Panc1 (cell line): ENCODE results near the gene TM9SF3. TPM values are rescaled to one million over a fixed set of nuclear protein-coding genes. Genes with fewer than 3 reads are reported as not detected.

Experiments used
- ATAC-seq: fragments of 200-7000 bp; cut with Tn5 transposase; 2 replicates; pipeline ENCODE4 v1.9.1; 2020; ENCODE audit warnings: mild to moderate bottlenecking, moderate library complexity
- BruUV-seq: library from RNA; stranded (reverse); fragments of 400-500 nt; replicated peaks from 2 replicates; lab custom pipeline; 2021; lab: Mats Ljungman, UMichigan
- CTCF ChIA-PET: fragments of 300-600 bp; sonication (Branson Sonifier 250); formaldehyde crosslinking; loops from one replicate; lab custom pipeline; 2022; ENCODE audit warnings: antibody characterized with exemption; lab: Charles Lee
- POLR2A ChIA-PET: fragments of 300-600 bp; sonication (Branson Sonifier 250); formaldehyde crosslinking; loops from one replicate; lab custom pipeline; 2022; ENCODE audit warnings: antibody characterized with exemption; lab: Charles Lee
- DNase-seq: peaks from one replicate; pipeline ENCODE4 v3.0.0-alpha.2; 2010; ENCODE audit warnings: low read depth, low spot score
- H3K27ac ChIP-seq: 2 replicates; pipeline ENCODE4 v1.5.1; 2011; ENCODE audit warnings: mild to moderate bottlenecking, low read length, inconsistent platforms
- H3K27me3 ChIP-seq: fragments of 200-500 bp; sonication (Bioruptor generic); 2 replicates; pipeline ENCODE4 v1.6.0; 2014; ENCODE audit warnings: low read length, inconsistent platforms; ENCODE audit not compliant: control insufficient read depth, insufficient read depth
- H3K36me3 ChIP-seq: fragments of 200-500 bp; sonication (Bioruptor generic); 2 replicates; pipeline ENCODE4 v1.5.1; 2014; ENCODE audit warnings: inconsistent platforms, mild to moderate bottlenecking, low read length, moderate library complexity; ENCODE audit not compliant: control insufficient read depth, insufficient read depth
- H3K4me1 ChIP-seq: 2 replicates; pipeline ENCODE4 v1.5.1; 2011; ENCODE audit warnings: inconsistent platforms, mild to moderate bottlenecking, low read length, moderate library complexity; ENCODE audit not compliant: control insufficient read depth, insufficient read depth
- H3K4me3 ChIP-seq, 2 experiments: 2 replicates each; pipeline ENCODE4 v1.5.1; 2011 to 2012; ENCODE audit warnings: low read depth in 2 of 2, low read length in 2 of 2, mild to moderate bottlenecking in 2 of 2, inconsistent platforms in 1 of 2, moderate library complexity in 1 of 2
- H3K9me3 ChIP-seq: fragments of 200-500 bp; sonication (Bioruptor generic); 2 replicates; pipeline ENCODE4 v1.5.1; 2014; ENCODE audit warnings: low read depth, mild to moderate bottlenecking, inconsistent platforms, low read length, moderate library complexity; ENCODE audit not compliant: control insufficient read depth, insufficient read depth
- POLR2AphosphoS5 ChIP-seq: IDR thresholded peaks from 2 replicates; pipeline ENCODE4 v1.6.1; 2012; ENCODE audit warnings: mild to moderate bottlenecking, low read depth, low read length, moderate library complexity
- SIN3A ChIP-seq: IDR thresholded peaks from 2 replicates; pipeline ENCODE4 v1.6.1; 2012; ENCODE audit warnings: low read depth, mild to moderate bottlenecking, low read length, moderate library complexity, borderline replicate concordance; ENCODE audit not compliant: insufficient read depth
- TCF7L2 ChIP-seq: IDR thresholded peaks from 2 replicates; pipeline ENCODE4 v1.6.1; 2011; ENCODE audit warnings: mild to moderate bottlenecking, low read depth, low read length, inconsistent platforms
- in situ Hi-C: cut with HindIII; loops from 2 replicates; pipeline ENCODE4 v1.10.0; 2016; ENCODE audit warnings: low sequenced_read_pairs, low pct_unique_long_range_greater_than_20kb
- intact Hi-C: fragments of 100-400 bp; cut with micrococcal nuclease; formaldehyde crosslinking; loops from one replicate; pipeline ENCODE4 v1.10.0; 2022; ENCODE audit not compliant: unreplicated experiment
- total RNA-seq: library from RNA; stranded (reverse); gene quantifications from one replicate; pipeline ENCODE4 v1.2.1, GENCODE V29; 2021; ENCODE audit not compliant: unreplicated experiment
- TF ChIP-seq, protein P1 (sequence below): fragments of 450-650 bp; IDR thresholded peaks from 2 replicates; pipeline ENCODE4 v1.5.1; 2017; ENCODE audit warnings: mild to moderate bottlenecking
- TF ChIP-seq, protein P2 (sequence below), 2 experiments: IDR thresholded peaks; 2 replicates each; pipeline ENCODE4 v1.6.1; 2011 to 2012; ENCODE audit warnings: low read depth in 2 of 2, control low read depth in 1 of 2, low read length in 1 of 2, mild to moderate bottlenecking in 1 of 2, moderate library complexity in 1 of 2; ENCODE audit not compliant: insufficient read depth in 1 of 2

Gene TM9SF3
- total RNA-seq, 1 experiment from 2014 or later: 179 TPM

DNA sequence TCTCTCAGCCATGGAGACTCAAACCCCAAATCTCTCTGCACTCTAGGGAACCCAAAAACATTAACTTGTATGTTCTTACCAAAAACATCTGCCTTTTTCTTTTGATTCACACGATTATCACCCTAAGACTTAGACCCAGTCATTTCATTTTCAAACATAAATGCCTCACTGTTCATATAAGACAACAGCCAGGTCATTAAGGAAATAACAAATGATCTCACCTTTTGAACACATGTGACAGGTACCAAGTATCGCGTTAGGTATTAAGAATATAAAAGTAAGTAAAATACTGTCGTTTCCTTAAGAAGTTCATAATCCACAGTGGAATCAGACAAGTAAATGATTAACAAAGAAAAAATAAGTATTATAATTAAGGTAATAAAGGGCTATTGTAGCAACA is 8.8 kb downstream of the TM9SF3 start:
- BruUV-seq: no TSS peak
- no peak overlapping the region for H3K4me3 ChIP-seq
- POLR2A ChIA-PET: no interaction called here
- H3K27ac ChIP-seq: no peak overlapping the region
- intact Hi-C loops: no loop called here
- TF ChIP-seq, protein P1, sequence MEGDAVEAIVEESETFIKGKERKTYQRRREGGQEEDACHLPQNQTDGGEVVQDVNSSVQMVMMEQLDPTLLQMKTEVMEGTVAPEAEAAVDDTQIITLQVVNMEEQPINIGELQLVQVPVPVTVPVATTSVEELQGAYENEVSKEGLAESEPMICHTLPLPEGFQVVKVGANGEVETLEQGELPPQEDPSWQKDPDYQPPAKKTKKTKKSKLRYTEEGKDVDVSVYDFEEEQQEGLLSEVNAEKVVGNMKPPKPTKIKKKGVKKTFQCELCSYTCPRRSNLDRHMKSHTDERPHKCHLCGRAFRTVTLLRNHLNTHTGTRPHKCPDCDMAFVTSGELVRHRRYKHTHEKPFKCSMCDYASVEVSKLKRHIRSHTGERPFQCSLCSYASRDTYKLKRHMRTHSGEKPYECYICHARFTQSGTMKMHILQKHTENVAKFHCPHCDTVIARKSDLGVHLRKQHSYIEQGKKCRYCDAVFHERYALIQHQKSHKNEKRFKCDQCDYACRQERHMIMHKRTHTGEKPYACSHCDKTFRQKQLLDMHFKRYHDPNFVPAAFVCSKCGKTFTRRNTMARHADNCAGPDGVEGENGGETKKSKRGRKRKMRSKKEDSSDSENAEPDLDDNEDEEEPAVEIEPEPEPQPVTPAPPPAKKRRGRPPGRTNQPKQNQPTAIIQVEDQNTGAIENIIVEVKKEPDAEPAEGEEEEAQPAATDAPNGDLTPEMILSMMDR: no peak
- peaks cover 21% of the 10 kb centered on the region for H3K4me1 ChIP-seq
- CTCF ChIA-PET: no interaction called here
- H3K27me3 ChIP-seq: no peaks in the 10 kb centered on the region
- in situ Hi-C loops: no loop called here
- H3K36me3 ChIP-seq: peaks cover 13% of the 10 kb centered on the region; the same call in 1 of the 2 replicates
- ATAC-seq (no peak), DNase-seq (no peak)
- H3K9me3 ChIP-seq: no peaks in the 10 kb centered on the region

DNA sequence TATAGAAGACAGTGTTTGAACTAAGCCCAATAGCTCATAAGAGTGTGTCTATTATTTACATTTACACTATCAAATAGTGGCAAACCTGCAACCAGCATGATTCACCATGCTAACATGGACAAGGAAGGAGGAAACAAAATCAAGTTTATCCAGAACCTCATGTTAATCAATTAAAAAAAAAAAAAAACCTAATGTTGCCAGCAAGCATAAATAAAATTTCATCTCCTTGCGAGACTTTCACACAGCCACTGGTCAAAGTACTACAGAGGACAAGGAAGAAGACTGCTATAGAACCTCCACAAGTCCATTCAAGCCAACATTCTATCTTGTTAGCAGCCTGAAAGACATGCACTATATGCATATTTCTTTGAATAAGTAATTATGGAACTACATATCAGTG is 9.7 kb downstream of the TM9SF3 start:
- DNase-seq (no peak), ATAC-seq (no peak)
- TF ChIP-seq POLR2AphosphoS5: no peak
- TF ChIP-seq, protein P2, sequence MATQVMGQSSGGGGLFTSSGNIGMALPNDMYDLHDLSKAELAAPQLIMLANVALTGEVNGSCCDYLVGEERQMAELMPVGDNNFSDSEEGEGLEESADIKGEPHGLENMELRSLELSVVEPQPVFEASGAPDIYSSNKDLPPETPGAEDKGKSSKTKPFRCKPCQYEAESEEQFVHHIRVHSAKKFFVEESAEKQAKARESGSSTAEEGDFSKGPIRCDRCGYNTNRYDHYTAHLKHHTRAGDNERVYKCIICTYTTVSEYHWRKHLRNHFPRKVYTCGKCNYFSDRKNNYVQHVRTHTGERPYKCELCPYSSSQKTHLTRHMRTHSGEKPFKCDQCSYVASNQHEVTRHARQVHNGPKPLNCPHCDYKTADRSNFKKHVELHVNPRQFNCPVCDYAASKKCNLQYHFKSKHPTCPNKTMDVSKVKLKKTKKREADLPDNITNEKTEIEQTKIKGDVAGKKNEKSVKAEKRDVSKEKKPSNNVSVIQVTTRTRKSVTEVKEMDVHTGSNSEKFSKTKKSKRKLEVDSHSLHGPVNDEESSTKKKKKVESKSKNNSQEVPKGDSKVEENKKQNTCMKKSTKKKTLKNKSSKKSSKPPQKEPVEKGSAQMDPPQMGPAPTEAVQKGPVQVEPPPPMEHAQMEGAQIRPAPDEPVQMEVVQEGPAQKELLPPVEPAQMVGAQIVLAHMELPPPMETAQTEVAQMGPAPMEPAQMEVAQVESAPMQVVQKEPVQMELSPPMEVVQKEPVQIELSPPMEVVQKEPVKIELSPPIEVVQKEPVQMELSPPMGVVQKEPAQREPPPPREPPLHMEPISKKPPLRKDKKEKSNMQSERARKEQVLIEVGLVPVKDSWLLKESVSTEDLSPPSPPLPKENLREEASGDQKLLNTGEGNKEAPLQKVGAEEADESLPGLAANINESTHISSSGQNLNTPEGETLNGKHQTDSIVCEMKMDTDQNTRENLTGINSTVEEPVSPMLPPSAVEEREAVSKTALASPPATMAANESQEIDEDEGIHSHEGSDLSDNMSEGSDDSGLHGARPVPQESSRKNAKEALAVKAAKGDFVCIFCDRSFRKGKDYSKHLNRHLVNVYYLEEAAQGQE (IDR thresholded peaks at IDR 0.05; ENCODE audit: insufficient read depth in 1 of 2, low read depth in 2 of 2, low read length in 1 of 2): no peak
- TF ChIP-seq, protein P1: no peak
- H3K4me3 ChIP-seq: no peak overlapping the region
- H3K27me3 ChIP-seq: no peaks in the 10 kb centered on the region
- in situ Hi-C loops (no loop called here), intact Hi-C loops (no loop called here)
- POLR2A ChIA-PET: no interaction called here
- BruUV-seq: no TSS peak
- no peak overlapping the region for H3K27ac ChIP-seq
- peaks cover 13% of the 10 kb centered on the region; the same call in 1 of the 2 replicates for H3K36me3 ChIP-seq
- peaks cover 18% of the 10 kb centered on the region for H3K4me1 ChIP-seq
- H3K9me3 ChIP-seq: no peaks in the 10 kb centered on the region
- CTCF ChIA-PET: no interaction called here

DNA sequence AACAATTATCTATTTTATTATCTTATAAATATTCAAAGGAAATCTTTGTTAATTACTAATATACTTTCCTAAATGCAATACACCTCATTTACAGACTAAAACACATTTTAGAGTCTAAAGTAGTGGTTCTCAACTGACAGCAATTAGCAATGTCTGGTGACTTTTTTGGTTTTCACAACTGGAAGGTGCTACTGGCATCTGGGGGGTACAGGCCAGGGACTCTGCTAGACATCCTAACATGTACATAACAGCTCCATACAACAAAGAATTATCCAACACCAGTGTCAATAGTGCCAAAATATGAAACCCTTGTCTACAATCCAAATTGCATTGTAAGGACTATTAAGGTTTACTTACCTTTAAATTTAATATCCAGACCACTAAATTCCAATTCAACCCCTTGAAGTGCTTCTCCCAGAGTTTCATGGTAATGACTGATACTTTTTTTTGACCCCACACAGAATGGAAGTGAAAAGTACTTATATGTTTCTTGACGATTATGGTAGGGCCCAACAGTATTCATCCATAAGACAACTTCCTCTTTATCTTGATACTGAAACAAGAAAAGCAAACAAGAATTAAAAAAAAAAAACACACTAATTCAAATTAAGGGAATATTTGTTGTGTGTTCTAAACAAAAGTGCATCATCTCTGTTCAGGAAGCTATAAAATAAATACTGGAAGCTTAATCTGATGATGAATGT is 10.4 kb downstream of the TM9SF3 start:
- ChIA-PET CTCF (no interaction called here), POLR2A (no interaction called here)
- H3K36me3 ChIP-seq: peaks cover 13% of the 10 kb centered on the region; the same call in 1 of the 2 replicates
- DNase-seq: no peak
- no peaks in the 10 kb centered on the region for H3K27me3 ChIP-seq
- no peaks in the 10 kb centered on the region for H3K9me3 ChIP-seq
- ATAC-seq: no peak
- H3K4me3 ChIP-seq: no peak overlapping the region
- intact Hi-C loops (no loop called here), in situ Hi-C loops (no loop called here)
- H3K4me1 ChIP-seq: peaks cover 12% of the 10 kb centered on the region; the same call in 1 of the 2 replicates
- H3K27ac ChIP-seq: no peak overlapping the region
- no peak for TF ChIP-seq TCF7L2
- TF ChIP-seq, protein P2 (IDR thresholded peaks at IDR 0.05; ENCODE audit: insufficient read depth in 1 of 2, low read depth in 2 of 2, low read length in 1 of 2): no peak
- TF ChIP-seq SIN3A: no peak
- TF ChIP-seq, protein P1: no peak
- no peak for TF ChIP-seq POLR2AphosphoS5
- no TSS peak for BruUV-seq
